HEK293 (cell line): Measurements from ENCODE around the gene ELK4.

Source experiments
- CTCF ChIA-PET: fragments of 350-600 bp; formaldehyde crosslinking; extraction: SDS; loops from one replicate; lab custom pipeline; 2021; ENCODE audit warnings: antibody characterized with exemption; lab: Yijun Ruan, JAX
- POLR2A ChIA-PET: fragments of 300-600 bp; formaldehyde crosslinking; extraction: SDS; loops from one replicate; lab custom pipeline; 2020; ENCODE audit warnings: antibody characterized with exemption, inconsistent platforms; lab: Yijun Ruan, JAX
- H3K27ac ChIP-seq: fragments of 200-500 bp; sonication (Bioruptor generic); 2 replicates; pipeline ENCODE4 v1.5.1; 2014; ENCODE audit warnings: low read depth, low read length, control low read depth, inconsistent platforms; ENCODE audit errors: extremely low read depth
- H3K36me3 ChIP-seq, 2 experiments: fragments of 200-500 bp in 1 of 2; sonication (Bioruptor generic) in 1 of 2; 1 replicate in 1 of 2; 2 replicates in 1 of 2; pipeline ENCODE4 v1.5.1; 2014 to 2017; ENCODE audit warnings: inconsistent platforms in 2 of 2, low read length in 2 of 2; ENCODE audit not compliant: control insufficient read depth in 2 of 2, insufficient read depth in 1 of 2
- H3K4me1 ChIP-seq: fragments of 200-500 bp; sonication (Bioruptor generic); 2 replicates; pipeline ENCODE4 v1.5.1; 2014; ENCODE audit warnings: mild to moderate bottlenecking, low read length, inconsistent platforms; ENCODE audit not compliant: control insufficient read depth, insufficient read depth
- H3K4me3 ChIP-seq: 2 replicates; pipeline ENCODE4 v1.5.1; 2011; ENCODE audit warnings: low read depth, mild to moderate bottlenecking, control low read depth, low read length, moderate library complexity
- H3K9me3 ChIP-seq: fragments of 200-500 bp; sonication (Bioruptor generic); 2 replicates; pipeline ENCODE4 v1.5.1; 2014; ENCODE audit warnings: low read depth, low read length, inconsistent platforms; ENCODE audit not compliant: control insufficient read depth, insufficient read depth
- GLIS2 ChIP-seq: fragments of 450-650 bp; formaldehyde crosslinking; IDR thresholded peaks from 2 replicates; pipeline ENCODE4 v1.5.1; 2016; ENCODE audit warnings: missing biosample characterization, missing genetic modification characterization
- TCF7L2 ChIP-seq: IDR thresholded peaks from 2 replicates; pipeline ENCODE4 v1.6.1; 2011; ENCODE audit warnings: low read depth, mild to moderate bottlenecking, inconsistent platforms, low read length, moderate library complexity, borderline replicate concordance
- TRIM28 ChIP-seq: IDR thresholded peaks from 2 replicates; pipeline ENCODE4 v1.6.1; 2011; ENCODE audit warnings: low read length, control low read depth, borderline replicate concordance
- ZBTB11 ChIP-seq: fragments of 450-650 bp; formaldehyde crosslinking; conservative IDR thresholded peaks from 2 replicates; pipeline ENCODE4 v1.5.1; 2016; ENCODE audit warnings: low read depth, missing biosample characterization, missing genetic modification characterization
- ZEB2 ChIP-seq: fragments of 450-650 bp; formaldehyde crosslinking; IDR thresholded peaks from 2 replicates; pipeline ENCODE4 v1.5.1; 2016; ENCODE audit warnings: missing biosample characterization, missing genetic modification characterization
- ZFHX2 ChIP-seq: fragments of 450-650 bp; formaldehyde crosslinking; conservative IDR thresholded peaks from 2 replicates; pipeline ENCODE4 v1.5.1; 2016; ENCODE audit warnings: missing biosample characterization, missing genetic modification characterization
- ZNF112 ChIP-seq: fragments of 450-650 bp; formaldehyde crosslinking; IDR thresholded peaks from 2 replicates; pipeline ENCODE4 v1.5.0; 2017; ENCODE audit warnings: missing biosample characterization, missing genetic modification characterization
- ZNF132 ChIP-seq: fragments of 450-650 bp; formaldehyde crosslinking; IDR thresholded peaks from 2 replicates; pipeline ENCODE4 v1.5.1; 2017; ENCODE audit warnings: missing biosample characterization, missing genetic modification characterization, borderline replicate concordance
- ZNF18 ChIP-seq: fragments of 450-650 bp; formaldehyde crosslinking; IDR thresholded peaks from 2 replicates; pipeline ENCODE4 v1.5.1; 2016; ENCODE audit warnings: missing biosample characterization, missing genetic modification characterization
- ZNF214 ChIP-seq: fragments of 450-650 bp; formaldehyde crosslinking; IDR thresholded peaks from 2 replicates; pipeline ENCODE4 v1.5.1; 2017; ENCODE audit warnings: missing biosample characterization, mild to moderate bottlenecking, missing genetic modification characterization, borderline replicate concordance
- ZNF248 ChIP-seq: fragments of 450-650 bp; formaldehyde crosslinking; IDR thresholded peaks from 2 replicates; pipeline ENCODE4 v1.5.1; 2017; ENCODE audit warnings: missing biosample characterization, missing genetic modification characterization
- ZNF266 ChIP-seq: fragments of 450-650 bp; formaldehyde crosslinking; IDR thresholded peaks from 2 replicates; pipeline ENCODE4 v1.5.1; 2016; ENCODE audit warnings: missing biosample characterization, missing genetic modification characterization, low read depth
- ZNF335 ChIP-seq: fragments of 450-650 bp; formaldehyde crosslinking; conservative IDR thresholded peaks from 2 replicates; pipeline ENCODE4 v1.5.1; 2016; ENCODE audit warnings: missing biosample characterization, missing genetic modification characterization
- ZNF341 ChIP-seq: fragments of 450-650 bp; formaldehyde crosslinking; IDR thresholded peaks from 2 replicates; pipeline ENCODE4; 2016; ENCODE audit warnings: low read depth, missing biosample characterization, missing genetic modification characterization
- ZNF362 ChIP-seq: fragments of 450-650 bp; formaldehyde crosslinking; IDR thresholded peaks from 2 replicates; pipeline ENCODE4 v1.5.1; 2016; ENCODE audit warnings: missing biosample characterization, missing genetic modification characterization
- ZNF391 ChIP-seq: fragments of 450-650 bp; formaldehyde crosslinking; IDR thresholded peaks from 2 replicates; pipeline ENCODE4 v1.5.1; 2016; ENCODE audit warnings: low read depth, missing biosample characterization, missing genetic modification characterization, borderline replicate concordance
- ZNF416 ChIP-seq: fragments of 450-650 bp; formaldehyde crosslinking; IDR thresholded peaks from 2 replicates; pipeline ENCODE4 v1.5.1; 2016; ENCODE audit warnings: missing biosample characterization, missing genetic modification characterization
- ZNF548 ChIP-seq: fragments of 450-650 bp; formaldehyde crosslinking; IDR thresholded peaks from 2 replicates; pipeline ENCODE4 v1.5.1; 2016; ENCODE audit warnings: missing biosample characterization, missing genetic modification characterization
- ZNF645 ChIP-seq: fragments of 450-650 bp; formaldehyde crosslinking; IDR thresholded peaks from 2 replicates; pipeline ENCODE4; 2016; ENCODE audit warnings: missing biosample characterization, missing genetic modification characterization
- ZNF664 ChIP-seq: fragments of 450-650 bp; formaldehyde crosslinking; IDR thresholded peaks from 2 replicates; pipeline ENCODE4 v1.5.1; 2016; ENCODE audit warnings: missing biosample characterization, missing genetic modification characterization
- ZNF768 ChIP-seq: fragments of 450-650 bp; formaldehyde crosslinking; IDR thresholded peaks from 2 replicates; pipeline ENCODE4 v1.5.1; 2018; ENCODE audit warnings: missing biosample characterization, mild to moderate bottlenecking, missing genetic modification characterization
- ZXDB ChIP-seq: fragments of 450-650 bp; formaldehyde crosslinking; IDR thresholded peaks from 2 replicates; pipeline ENCODE4 v1.5.1; 2016; ENCODE audit warnings: missing biosample characterization, missing genetic modification characterization
- TF ChIP-seq, protein P1 (sequence below): fragments of 450-650 bp; formaldehyde crosslinking; IDR thresholded peaks from 2 replicates; pipeline ENCODE4 v1.5.1; 2016; ENCODE audit warnings: missing biosample characterization, missing genetic modification characterization

The ELK4 gene

DNA sequence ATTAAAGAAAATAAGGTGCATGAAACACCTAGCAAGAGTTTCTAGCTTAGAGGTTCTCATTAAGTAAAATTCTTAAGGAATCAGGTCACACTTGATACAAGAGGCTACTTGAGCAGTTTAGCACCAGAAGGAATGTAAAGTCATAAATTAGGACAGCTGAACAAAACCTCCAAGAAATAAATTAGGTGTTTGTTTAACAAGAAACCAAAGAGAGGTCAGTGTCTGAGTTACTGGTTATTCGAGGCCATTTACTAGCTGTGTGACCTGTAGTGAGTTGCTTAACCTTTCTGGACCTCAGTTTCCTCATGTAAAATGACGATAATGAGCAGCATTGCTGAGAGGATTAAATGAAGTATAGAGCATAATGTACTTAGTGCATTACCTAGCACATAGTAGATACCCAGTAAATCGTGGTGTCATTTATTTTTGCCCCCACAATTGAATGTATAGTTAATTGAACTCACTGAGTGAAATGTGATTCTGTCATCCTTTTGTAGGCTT is 908 bp upstream of the ELK4 start:
- no peaks in the 10 kb centered on the region for H3K4me1 ChIP-seq
- CTCF ChIA-PET, result interaction anchor here (0.5 to 6.2 kb wide), 25 partner anchors 9 to 728 kb away, joined by 3 to 54 read pairs (median 4); no protein-coding TSS in a partner anchor
- H3K27ac ChIP-seq, result no peak overlapping the region
- no peaks in the 10 kb centered on the region for H3K36me3 ChIP-seq
- no peak overlapping the region for H3K4me3 ChIP-seq
- POLR2A ChIA-PET, result interaction anchor here (0.7 to 2.4 kb wide), 19 partner anchors 8 to 345 kb away, joined by 3 to 15 read pairs (median 3); partner anchors contain the start of genes NUCKS1 and SLC45A3
- H3K9me3 ChIP-seq, result no peaks in the 10 kb centered on the region
- TF ChIP-seq ZNF664 (tag by site-specific recombination), result peak; percentile 71; the same call in 1 of the 2 replicates
- TF ChIP-seq ZNF335 (tag by site-specific recombination), result no peak
- no peak for TF ChIP-seq ZNF362 (tag by site-specific recombination)
- TF ChIP-seq ZNF391 (tag by site-specific recombination), result 0 out of 2 replicates have a peak, but pooled peaks have one; percentile 20
- no peak for TF ChIP-seq ZNF112
- TF ChIP-seq ZNF768 (tag by site-specific recombination), result peak; percentile 88; the same call in 1 of the 2 replicates
- no peak for TF ChIP-seq ZNF266
- TF ChIP-seq ZNF132 (tag by site-specific recombination), result no peak
- TF ChIP-seq ZNF645 (tag by site-specific recombination), result no peak
- no peak for TF ChIP-seq ZNF248
- TF ChIP-seq ZNF416 (tag by site-specific recombination), result no peak

DNA sequence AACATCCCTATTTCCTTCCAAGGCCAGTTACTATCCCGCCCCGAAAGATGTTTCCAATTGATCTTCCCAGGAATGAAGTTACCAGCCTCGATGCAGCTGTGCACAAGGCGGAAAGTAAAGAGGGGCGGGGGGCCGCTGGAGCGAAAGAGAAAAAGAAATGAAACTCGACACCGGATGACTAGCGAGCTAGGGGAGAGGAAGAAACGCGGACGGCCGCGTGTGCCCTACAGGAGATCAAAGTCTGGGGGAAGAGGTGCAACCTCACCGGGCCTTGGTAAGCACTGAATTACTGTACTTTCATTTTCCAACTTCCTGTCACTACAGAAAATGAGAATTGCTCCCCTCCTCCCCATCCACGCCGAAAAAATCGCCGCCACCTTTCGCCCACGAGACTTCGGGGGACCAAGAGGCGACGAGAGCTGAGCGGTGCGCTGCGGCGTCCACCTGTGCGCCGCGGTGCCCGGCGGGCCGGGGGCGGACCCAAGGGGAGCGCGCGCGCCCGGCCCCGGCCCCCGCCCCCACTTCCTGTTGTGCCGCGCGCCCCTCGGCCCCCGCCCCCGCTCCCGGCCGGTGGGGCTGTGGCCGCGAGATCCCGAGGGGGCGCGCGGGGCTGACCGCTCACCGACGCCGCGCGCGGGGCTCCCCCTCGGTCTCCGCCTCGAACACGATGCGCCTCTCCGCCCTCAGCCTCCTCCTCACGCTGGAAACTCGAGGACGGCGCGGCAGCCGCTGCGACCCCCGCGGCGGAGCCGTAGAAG is 622 bp downstream of the ELK4 start:
- ChIA-PET POLR2A (interaction anchor here (0.6 to 2.4 kb wide), 15 partner anchors 8 to 346 kb away, joined by 3 to 15 read pairs (median 4); partner anchors contain the start of genes NUCKS1 and SLC45A3), CTCF (interaction anchor here (0.6 to 6.2 kb wide), 14 partner anchors 25 to 1164 kb away, joined by 3 to 54 read pairs (median 6); no protein-coding TSS in a partner anchor)
- H3K27ac ChIP-seq, result peak overlapping the region; percentile 97
- H3K9me3 ChIP-seq, result no peaks in the 10 kb centered on the region
- no peaks in the 10 kb centered on the region for H3K4me1 ChIP-seq
- H3K36me3 ChIP-seq, result no peaks in the 10 kb centered on the region
- peak overlapping the region; percentile 83 for H3K4me3 ChIP-seq
- TF ChIP-seq ZNF18 (tag by site-specific recombination) (no peak), ZNF214 (tag by site-specific recombination) (no peak), ZBTB11 (tag by site-specific recombination) (peak; percentile 88), ZNF341 (tag by site-specific recombination) (peak; percentile 38; the same call in 1 of the 2 replicates), ZEB2 (tag by site-specific recombination) (peak; percentile 97), ZXDB (peak; percentile 85), ZFHX2 (tag by site-specific recombination) (peak; percentile 62), ZNF548 (tag by site-specific recombination) (no peak), TRIM28 (0 out of 2 replicates have a peak, but pooled peaks have one; percentile 24), TCF7L2 (peak; percentile 90), GLIS2 (tag by site-specific recombination) (peak; percentile 85)
- TF ChIP-seq, protein P1, sequence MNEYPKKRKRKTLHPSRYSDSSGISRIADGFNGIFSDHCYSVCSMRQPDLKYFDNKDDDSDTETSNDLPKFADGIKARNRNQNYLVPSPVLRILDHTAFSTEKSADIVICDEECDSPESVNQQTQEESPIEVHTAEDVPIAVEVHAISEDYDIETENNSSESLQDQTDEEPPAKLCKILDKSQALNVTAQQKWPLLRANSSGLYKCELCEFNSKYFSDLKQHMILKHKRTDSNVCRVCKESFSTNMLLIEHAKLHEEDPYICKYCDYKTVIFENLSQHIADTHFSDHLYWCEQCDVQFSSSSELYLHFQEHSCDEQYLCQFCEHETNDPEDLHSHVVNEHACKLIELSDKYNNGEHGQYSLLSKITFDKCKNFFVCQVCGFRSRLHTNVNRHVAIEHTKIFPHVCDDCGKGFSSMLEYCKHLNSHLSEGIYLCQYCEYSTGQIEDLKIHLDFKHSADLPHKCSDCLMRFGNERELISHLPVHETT, result 0 out of 2 replicates have a peak, but pooled peaks have one; percentile 58
